ENCODE data around the gene TMEM176A. TPM values are rescaled to one million over a fixed set of nuclear protein-coding genes. Genes with fewer than 3 reads are reported as not detected.

Gene TMEM176A
- polyA plus RNA-seq, 1 donor (not counting 4 experiments of a cell fraction or from before 2014, with no cell fraction given): not detected

DNA sequence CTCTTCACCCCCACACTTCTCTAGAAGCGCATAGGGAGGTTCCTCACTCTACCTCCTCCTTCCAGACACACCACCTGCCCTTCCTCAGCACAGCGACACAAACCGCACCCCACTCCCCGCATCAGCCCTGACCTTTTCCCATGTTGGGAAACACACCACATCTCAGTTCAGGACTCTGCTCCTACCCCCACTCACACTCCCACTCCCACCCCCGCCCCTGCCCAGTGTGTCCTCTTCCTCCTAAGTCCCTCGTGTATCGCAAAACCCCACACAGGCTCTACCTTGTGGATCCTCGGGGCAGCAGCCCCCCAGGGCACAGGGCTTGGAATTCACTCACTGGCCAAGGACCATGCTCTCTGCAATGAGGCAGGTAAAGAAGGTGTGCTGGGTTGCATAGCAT, 47.5 kb downstream of the TMEM176A start:
- H4K20me1 ChIP-seq (ENCODE audit: control insufficient read depth, extremely low read depth, insufficient read depth, low read length): no peaks in the 10 kb centered on the region
- no peak for DNase-seq (ENCODE audit: low read depth, low spot score)
- TF ChIP-seq, protein P1, sequence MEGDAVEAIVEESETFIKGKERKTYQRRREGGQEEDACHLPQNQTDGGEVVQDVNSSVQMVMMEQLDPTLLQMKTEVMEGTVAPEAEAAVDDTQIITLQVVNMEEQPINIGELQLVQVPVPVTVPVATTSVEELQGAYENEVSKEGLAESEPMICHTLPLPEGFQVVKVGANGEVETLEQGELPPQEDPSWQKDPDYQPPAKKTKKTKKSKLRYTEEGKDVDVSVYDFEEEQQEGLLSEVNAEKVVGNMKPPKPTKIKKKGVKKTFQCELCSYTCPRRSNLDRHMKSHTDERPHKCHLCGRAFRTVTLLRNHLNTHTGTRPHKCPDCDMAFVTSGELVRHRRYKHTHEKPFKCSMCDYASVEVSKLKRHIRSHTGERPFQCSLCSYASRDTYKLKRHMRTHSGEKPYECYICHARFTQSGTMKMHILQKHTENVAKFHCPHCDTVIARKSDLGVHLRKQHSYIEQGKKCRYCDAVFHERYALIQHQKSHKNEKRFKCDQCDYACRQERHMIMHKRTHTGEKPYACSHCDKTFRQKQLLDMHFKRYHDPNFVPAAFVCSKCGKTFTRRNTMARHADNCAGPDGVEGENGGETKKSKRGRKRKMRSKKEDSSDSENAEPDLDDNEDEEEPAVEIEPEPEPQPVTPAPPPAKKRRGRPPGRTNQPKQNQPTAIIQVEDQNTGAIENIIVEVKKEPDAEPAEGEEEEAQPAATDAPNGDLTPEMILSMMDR (optimal IDR thresholded peaks at IDR 0.05 in 1 of 3, IDR thresholded peaks at IDR 0.05 in 1 of 3, conservative IDR thresholded peaks at IDR 0.05 in 1 of 3; ENCODE audit: extremely low read depth in 1 of 3, insufficient read depth in 2 of 3, low read length in 3 of 3): no peak
- no peak for TF ChIP-seq EZH2 (IDR thresholded peaks at IDR 0.05; ENCODE audit: low read length)
- dilution Hi-C loops (cut with MboI; ENCODE audit: extremely low pct_ligation_motif_present, low sequenced_read_pairs): no loop called here
- no peak for FAIRE-seq
- no peaks in the 10 kb centered on the region for H3K4me1 ChIP-seq (ENCODE audit: control insufficient read depth, extremely low read depth, insufficient read depth, low read length)
- no peak overlapping the region for H3K9ac ChIP-seq (ENCODE audit: control insufficient read depth, extremely low read depth, insufficient read depth, low read length)
- peaks cover 6% of the 10 kb centered on the region for H3K27me3 ChIP-seq (ENCODE audit: control insufficient read depth, extremely low read depth, insufficient read depth, low read length)
- no peaks in the 10 kb centered on the region for H3K79me2 ChIP-seq (ENCODE audit: control insufficient read depth, insufficient read depth, low read length)
- no peak overlapping the region for H3K4me3 ChIP-seq (ENCODE audit: control insufficient read depth in 2 of 3, extremely low read depth in 1 of 3, insufficient read depth in 2 of 3, low read depth in 1 of 3, low read length in 3 of 3)
- H3K9me3 ChIP-seq (ENCODE audit: control insufficient read depth, low read depth, low read length): no peaks in the 10 kb centered on the region
- no peaks in the 10 kb centered on the region for H3K9me1 ChIP-seq (ENCODE audit: control insufficient read depth, extremely low read depth, insufficient read depth, low read length)
- no peak overlapping the region for H3K27ac ChIP-seq (ENCODE audit: control insufficient read depth, insufficient read depth, low read length)
- H3K36me3 ChIP-seq (ENCODE audit: control insufficient read depth in 2 of 2, extremely low read depth in 1 of 2, insufficient read depth in 2 of 2, low read length in 2 of 2): no peaks in the 10 kb centered on the region
- no peak overlapping the region for H3K4me2 ChIP-seq (ENCODE audit: control insufficient read depth, extremely low read depth, insufficient read depth, low read depth, low read length)
- H2AFZ ChIP-seq (ENCODE audit: control insufficient read depth, low read length): no peak overlapping the region

DNA sequence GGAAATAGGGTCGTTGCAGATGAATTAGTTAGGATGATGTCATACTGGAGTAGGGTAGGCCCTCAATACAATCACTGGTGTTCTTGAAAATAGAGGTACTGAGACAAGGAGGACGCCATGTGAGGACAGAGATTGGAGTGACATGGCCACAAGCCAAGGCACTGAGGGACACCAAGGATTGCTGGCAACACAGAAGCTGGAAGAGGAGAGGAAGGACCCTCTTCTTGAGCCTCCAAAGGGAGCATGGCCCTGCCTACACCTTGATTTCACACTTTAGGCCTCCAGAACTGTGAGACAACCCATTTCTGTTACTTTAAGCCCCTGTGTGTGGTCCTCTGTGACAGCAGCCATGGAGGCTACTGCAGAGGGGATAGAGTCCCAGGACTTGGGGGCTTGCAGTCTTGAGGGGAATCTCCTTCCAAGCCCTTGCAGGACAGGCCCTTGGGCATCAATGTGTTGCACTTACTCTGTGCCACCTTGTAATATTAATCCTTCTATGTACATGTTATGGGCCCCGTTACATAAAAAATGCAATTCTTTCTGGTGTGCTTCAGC, 48.1 kb downstream of the TMEM176A start:
- H4K20me1 ChIP-seq (ENCODE audit: control insufficient read depth, extremely low read depth, insufficient read depth, low read length): no peaks in the 10 kb centered on the region
- H3K4me1 ChIP-seq (ENCODE audit: control insufficient read depth, extremely low read depth, insufficient read depth, low read length): no peaks in the 10 kb centered on the region
- no peak overlapping the region for H2AFZ ChIP-seq (ENCODE audit: control insufficient read depth, low read length)
- no peak for DNase-seq (ENCODE audit: low read depth, low spot score)
- H3K4me2 ChIP-seq (ENCODE audit: control insufficient read depth, extremely low read depth, insufficient read depth, low read depth, low read length): no peak overlapping the region
- dilution Hi-C loops (cut with MboI; ENCODE audit: extremely low pct_ligation_motif_present, low sequenced_read_pairs): no loop called here
- no peaks in the 10 kb centered on the region for H3K9me3 ChIP-seq (ENCODE audit: control insufficient read depth, low read depth, low read length)
- H3K9me1 ChIP-seq (ENCODE audit: control insufficient read depth, extremely low read depth, insufficient read depth, low read length): no peaks in the 10 kb centered on the region
- TF ChIP-seq EZH2 (IDR thresholded peaks at IDR 0.05; ENCODE audit: low read length): no peak
- TF ChIP-seq, protein P1 (optimal IDR thresholded peaks at IDR 0.05 in 1 of 3, IDR thresholded peaks at IDR 0.05 in 1 of 3, conservative IDR thresholded peaks at IDR 0.05 in 1 of 3; ENCODE audit: extremely low read depth in 1 of 3, insufficient read depth in 2 of 3, low read length in 3 of 3): no peak
- H3K36me3 ChIP-seq (ENCODE audit: control insufficient read depth in 2 of 2, extremely low read depth in 1 of 2, insufficient read depth in 2 of 2, low read length in 2 of 2): no peaks in the 10 kb centered on the region
- no peak for FAIRE-seq
- no peak overlapping the region for H3K4me3 ChIP-seq (ENCODE audit: control insufficient read depth in 2 of 3, extremely low read depth in 1 of 3, insufficient read depth in 2 of 3, low read depth in 1 of 3, low read length in 3 of 3)
- H3K79me2 ChIP-seq (ENCODE audit: control insufficient read depth, insufficient read depth, low read length): no peaks in the 10 kb centered on the region
- peaks cover 6% of the 10 kb centered on the region for H3K27me3 ChIP-seq (ENCODE audit: control insufficient read depth, extremely low read depth, insufficient read depth, low read length)
- H3K27ac ChIP-seq (ENCODE audit: control insufficient read depth, insufficient read depth, low read length): no peak overlapping the region
- H3K9ac ChIP-seq (ENCODE audit: control insufficient read depth, extremely low read depth, insufficient read depth, low read length): no peak overlapping the region

All from keratinocyte (primary cell).